Measurements from ENCODE around the gene ARHGEF28.

DNA sequence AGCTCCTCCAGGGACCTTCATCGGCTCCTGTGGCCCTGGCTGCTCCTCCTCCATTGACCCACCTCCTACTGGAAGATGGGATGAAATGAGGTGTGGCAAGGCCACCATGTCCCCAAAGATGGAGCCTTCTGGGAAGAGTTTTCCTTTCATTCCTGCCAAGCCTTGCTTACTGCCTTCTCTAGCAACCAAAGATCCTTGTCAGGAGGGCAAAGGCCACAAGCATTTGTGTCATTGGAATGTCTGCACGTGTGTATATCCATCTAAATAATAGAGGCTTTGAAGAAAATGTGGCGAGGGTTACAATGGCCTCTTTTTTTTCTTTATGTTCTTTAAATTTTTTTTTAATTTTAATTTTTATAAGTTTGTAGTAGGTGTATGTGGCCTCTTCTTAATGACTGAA, 313.6 kb downstream of the ARHGEF28 start:
- TF ChIP-seq, protein P1, sequence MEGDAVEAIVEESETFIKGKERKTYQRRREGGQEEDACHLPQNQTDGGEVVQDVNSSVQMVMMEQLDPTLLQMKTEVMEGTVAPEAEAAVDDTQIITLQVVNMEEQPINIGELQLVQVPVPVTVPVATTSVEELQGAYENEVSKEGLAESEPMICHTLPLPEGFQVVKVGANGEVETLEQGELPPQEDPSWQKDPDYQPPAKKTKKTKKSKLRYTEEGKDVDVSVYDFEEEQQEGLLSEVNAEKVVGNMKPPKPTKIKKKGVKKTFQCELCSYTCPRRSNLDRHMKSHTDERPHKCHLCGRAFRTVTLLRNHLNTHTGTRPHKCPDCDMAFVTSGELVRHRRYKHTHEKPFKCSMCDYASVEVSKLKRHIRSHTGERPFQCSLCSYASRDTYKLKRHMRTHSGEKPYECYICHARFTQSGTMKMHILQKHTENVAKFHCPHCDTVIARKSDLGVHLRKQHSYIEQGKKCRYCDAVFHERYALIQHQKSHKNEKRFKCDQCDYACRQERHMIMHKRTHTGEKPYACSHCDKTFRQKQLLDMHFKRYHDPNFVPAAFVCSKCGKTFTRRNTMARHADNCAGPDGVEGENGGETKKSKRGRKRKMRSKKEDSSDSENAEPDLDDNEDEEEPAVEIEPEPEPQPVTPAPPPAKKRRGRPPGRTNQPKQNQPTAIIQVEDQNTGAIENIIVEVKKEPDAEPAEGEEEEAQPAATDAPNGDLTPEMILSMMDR (IDR thresholded peaks at IDR 0.05), result no peak
- TF ChIP-seq POLR2AphosphoS5 (IDR thresholded peaks at IDR 0.05), result no peak

All from upper lobe of left lung (tissue), 4 donors.